K562 (cell line): ENCODE measurements around the gene ZBTB22. TPM values are rescaled to one million over a fixed set of nuclear protein-coding genes. Genes with fewer than 3 reads are reported as not detected.

Experiments
- ASH1L ChIP-seq: fragments of 450-650 bp; IDR thresholded peaks from 2 replicates; pipeline ENCODE4 v1.6.1; 2018; ENCODE audit warnings: borderline replicate concordance, mild to moderate bottlenecking, low read depth; ENCODE audit not compliant: partially characterized antibody
- CEBPB ChIP-seq: fragments of 450-650 bp; IDR thresholded peaks from 2 replicates; pipeline ENCODE4 v1.6.1; 2016; ENCODE audit warnings: missing genetic modification characterization, missing compliant biosample characterization
- CREB3 ChIP-seq: fragments of 450-650 bp; conservative IDR thresholded peaks from 2 replicates; pipeline ENCODE4 v1.6.1; 2016; ENCODE audit warnings: missing genetic modification characterization, low read depth, mild to moderate bottlenecking, missing compliant biosample characterization, moderate library complexity
- CREBBP ChIP-seq: IDR thresholded peaks from one replicate; pipeline ENCODE4 v1.6.1; 2012; ENCODE audit warnings: low read depth, mild to moderate bottlenecking, control low read depth, inconsistent platforms, low read length
- CREM ChIP-seq: IDR thresholded peaks from 2 replicates; pipeline ENCODE4 v1.6.1; 2014; ENCODE audit warnings: antibody characterized with exemption, low read depth
- MAFG ChIP-seq: fragments of 450-650 bp; conservative IDR thresholded peaks from 2 replicates; pipeline ENCODE4 v1.6.1; 2016; ENCODE audit warnings: missing genetic modification characterization, missing compliant biosample characterization
- SMAD1 ChIP-seq: fragments of 150-350 bp; IDR thresholded peaks from 2 replicates; pipeline ENCODE4 v1.6.1; 2014; ENCODE audit warnings: low read length, low read depth; ENCODE audit not compliant: partially characterized antibody
- SP1 ChIP-seq: sonication (generic); formaldehyde crosslinking; IDR thresholded peaks from 2 replicates; pipeline ENCODE4 v1.8.1; 2022; ENCODE audit warnings: mild to moderate bottlenecking, missing genetic modification reagents
- SRF ChIP-seq, 2 experiments: fragments of 250-450, 450-650 bp in 1 of 2; sonication (Bioruptor Pico) in 1 of 2; sonication (generic) in 1 of 2; formaldehyde crosslinking; IDR thresholded peaks; 2 replicates each; pipeline versions ENCODE4 v1.5.0 to v1.5.1; 2020 to 2022; ENCODE audit warnings: mild to moderate bottlenecking in 1 of 2, missing genetic modification reagents in 1 of 2
- TFAP4 ChIP-seq: sonication (generic); formaldehyde crosslinking; IDR thresholded peaks from 2 replicates; pipeline ENCODE4 v1.8.0; 2022; ENCODE audit warnings: missing genetic modification reagents, mild to moderate bottlenecking, moderate library complexity, borderline replicate concordance
- XRCC4 ChIP-seq: IDR thresholded peaks from one replicate; pipeline ENCODE4 v1.6.1; 2011; ENCODE audit not compliant: insufficient read depth, insufficient read length; ENCODE audit errors: extremely low read depth
- ZNF143 ChIP-seq: sonication (generic); formaldehyde crosslinking; IDR thresholded peaks from 2 replicates; pipeline ENCODE4 v1.9.0; 2022; ENCODE audit warnings: mild to moderate bottlenecking, missing genetic modification reagents
- ZNF24 ChIP-seq: fragments of 450-650 bp; IDR thresholded peaks from 2 replicates; pipeline ENCODE4 v1.6.1; 2016
- ZNF583 ChIP-seq: fragments of 250-450 bp; sonication (Bioruptor Pico); IDR thresholded peaks from 2 replicates; pipeline ENCODE4 v1.4.0; 2020
- ZNF584 ChIP-seq: fragments of 200-800 bp; sonication (Bioruptor generic); IDR thresholded peaks from 2 replicates; pipeline ENCODE4 v1.6.1; 2016; ENCODE audit warnings: low read depth, mild to moderate bottlenecking, missing genetic modification characterization, missing compliant biosample characterization
- polyA plus RNA-seq, 8 experiments: library from polyadenylated mRNA; depleted of rRNA in 4 of 8; stranded (reverse) in 5 of 8; unstranded in 3 of 8; fragments of >200 nt; fragmentation: Nextera tagmentation in 2 of 8; fragmentation: Illumina TruSeq in 1 of 8; extraction: Ambion mirVana in 2 of 8; extraction: Trizol in 1 of 8; gene quantifications; 2 replicates each; pipeline versions ENCODE4 v1.2.1 to v1.2.3, GENCODE V29; 2011 to 2014; ENCODE audit warnings: inconsistent platforms in 1 of 8, missing spikeins in 1 of 8
- total RNA-seq, 7 experiments: library from RNA; depleted of rRNA in 6 of 7; stranded (reverse); fragments of >200 nt in 6 of 7; fragmentation: Illumina TruSeq in 2 of 7; extraction: Trizol in 2 of 7; gene quantifications; 2 replicates each; pipeline versions ENCODE4 v1.2.1 to v1.2.3, GENCODE V29; 2011 to 2021; ENCODE audit warnings: low replicate concordance in 1 of 7
- TF ChIP-seq, protein P1 (sequence below), 2 experiments: fragments of 450-650 bp in 1 of 2; sonication (generic) in 1 of 2; formaldehyde crosslinking in 1 of 2; IDR thresholded peaks; 2 replicates each; pipeline versions ENCODE4 v1.7.1 to v1.9.0; 2016 to 2022; ENCODE audit warnings: inconsistent platforms in 1 of 2, mild to moderate bottlenecking in 1 of 2, missing genetic modification reagents in 1 of 2

Gene ZBTB22
- total and polyA plus RNA-seq, 9 of the 15 experiments (the other 6 are each of a cell fraction or from before 2014, with no cell fraction given), result 0.21 to 11.9 (median 7.1) TPM

- TF ChIP-seq, protein P1, sequence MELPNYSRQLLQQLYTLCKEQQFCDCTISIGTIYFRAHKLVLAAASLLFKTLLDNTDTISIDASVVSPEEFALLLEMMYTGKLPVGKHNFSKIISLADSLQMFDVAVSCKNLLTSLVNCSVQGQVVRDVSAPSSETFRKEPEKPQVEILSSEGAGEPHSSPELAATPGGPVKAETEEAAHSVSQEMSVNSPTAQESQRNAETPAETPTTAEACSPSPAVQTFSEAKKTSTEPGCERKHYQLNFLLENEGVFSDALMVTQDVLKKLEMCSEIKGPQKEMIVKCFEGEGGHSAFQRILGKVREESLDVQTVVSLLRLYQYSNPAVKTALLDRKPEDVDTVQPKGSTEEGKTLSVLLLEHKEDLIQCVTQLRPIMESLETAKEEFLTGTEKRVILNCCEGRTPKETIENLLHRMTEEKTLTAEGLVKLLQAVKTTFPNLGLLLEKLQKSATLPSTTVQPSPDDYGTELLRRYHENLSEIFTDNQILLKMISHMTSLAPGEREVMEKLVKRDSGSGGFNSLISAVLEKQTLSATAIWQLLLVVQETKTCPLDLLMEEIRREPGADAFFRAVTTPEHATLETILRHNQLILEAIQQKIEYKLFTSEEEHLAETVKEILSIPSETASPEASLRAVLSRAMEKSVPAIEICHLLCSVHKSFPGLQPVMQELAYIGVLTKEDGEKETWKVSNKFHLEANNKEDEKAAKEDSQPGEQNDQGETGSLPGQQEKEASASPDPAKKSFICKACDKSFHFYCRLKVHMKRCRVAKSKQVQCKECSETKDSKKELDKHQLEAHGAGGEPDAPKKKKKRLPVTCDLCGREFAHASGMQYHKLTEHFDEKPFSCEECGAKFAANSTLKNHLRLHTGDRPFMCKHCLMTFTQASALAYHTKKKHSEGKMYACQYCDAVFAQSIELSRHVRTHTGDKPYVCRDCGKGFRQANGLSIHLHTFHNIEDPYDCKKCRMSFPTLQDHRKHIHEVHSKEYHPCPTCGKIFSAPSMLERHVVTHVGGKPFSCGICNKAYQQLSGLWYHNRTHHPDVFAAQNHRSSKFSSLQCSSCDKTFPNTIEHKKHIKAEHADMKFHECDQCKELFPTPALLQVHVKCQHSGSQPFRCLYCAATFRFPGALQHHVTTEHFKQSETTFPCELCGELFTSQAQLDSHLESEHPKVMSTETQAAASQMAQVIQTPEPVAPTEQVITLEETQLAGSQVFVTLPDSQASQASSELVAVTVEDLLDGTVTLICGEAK (IDR thresholded peaks at IDR 0.05), result peak; percentile 100
- TF ChIP-seq, protein P1 (CRISPR knock-in tag; IDR thresholded peaks at IDR 0.05), result no peak
- TF ChIP-seq ASH1L (peak; percentile 62), ZNF583 (CRISPR knock-in tag) (peak; percentile 81; the same call in 1 of the 2 replicates), XRCC4 (no peak), CREM (peak; percentile 99), MAFG (tag) (no peak), SMAD1 (peak; percentile 96), ZNF584 (CRISPR knock-in tag) (peak; percentile 91), CREB3 (tag) (0 out of 2 replicates have a peak, but pooled peaks have one; percentile 68), SP1 (CRISPR knock-in tag) (peak; percentile 76), TFAP4 (peak; percentile 81), ZNF24 (peak; percentile 72), CEBPB (tag) (no peak), SRF (CRISPR knock-in tag; IDR thresholded peaks at IDR 0.05) (0 out of 4 replicates have a peak, but pooled peaks of 1 of the 2 experiments have one; percentile 53), ZNF143 (CRISPR knock-in tag) (no peak), CREBBP (no peak)
These were observed 45.9 kb downstream of the ZBTB22 start, which contains the start of the genes RPS18 and VPS52 (continued) for GRCh38 chr6:33271468-33272274.
